A673 (cell line): ENCODE data around the gene FBXO21. TPM values are rescaled to one million over a fixed set of nuclear protein-coding genes. Genes with fewer than 3 reads are reported as not detected.

Experiments used
- BruUV-seq: library from RNA; stranded (reverse); fragments of 400-500 nt; replicated peaks from 2 replicates; lab custom pipeline; 2021; lab: Mats Ljungman, UMichigan
- CTCF ChIA-PET: fragments of 300-600 bp; sonication (Branson Sonifier 250); formaldehyde crosslinking; loops from one replicate; lab custom pipeline; 2022; ENCODE audit warnings: antibody characterized with exemption; lab: Charles Lee
- POLR2A ChIA-PET: fragments of 300-600 bp; sonication (Branson Sonifier 250); formaldehyde crosslinking; loops from one replicate; lab custom pipeline; 2022; ENCODE audit warnings: antibody characterized with exemption; ENCODE audit not compliant: low non-redundant PET; lab: Charles Lee
- DNase-seq: peaks from one replicate; pipeline ENCODE4 v3.0.0-alpha.2; 2015; ENCODE audit warnings: low spot score
- H3K27ac ChIP-seq: fragments of 200-600 bp; sonication (generic); 2 replicates; pipeline ENCODE4 v1.5.1; 2016; ENCODE audit warnings: mixed run types, low read depth, mild to moderate bottlenecking, mixed read lengths, antibody characterized with exemption, low read length; ENCODE audit not compliant: poor library complexity, severe bottlenecking
- H3K27me3 ChIP-seq: fragments of 200-600 bp; sonication (generic); replicated peaks from 2 replicates; pipeline ENCODE4 v1.6.1; 2017; ENCODE audit warnings: mixed run types, low read depth, mild to moderate bottlenecking, mixed read lengths, antibody characterized with exemption, low read length; ENCODE audit not compliant: insufficient read depth, poor library complexity
- H3K36me3 ChIP-seq: fragments of 200-600 bp; sonication (generic); 2 replicates; pipeline ENCODE4 v1.6.1; 2016; ENCODE audit warnings: mixed run types, mild to moderate bottlenecking, mixed read lengths, antibody characterized with exemption, low read length; ENCODE audit not compliant: insufficient read depth, poor library complexity, severe bottlenecking
- H3K4me1 ChIP-seq: fragments of 200-600 bp; sonication (generic); 2 replicates; pipeline ENCODE4 v1.6.1; 2017; ENCODE audit warnings: mixed run types, mild to moderate bottlenecking, mixed read lengths, antibody characterized with exemption, low read length; ENCODE audit not compliant: insufficient read depth, poor library complexity, severe bottlenecking
- H3K4me3 ChIP-seq: fragments of 200-600 bp; sonication (generic); 2 replicates; pipeline ENCODE4 v1.5.1; 2016; ENCODE audit warnings: low read depth, mixed run types, mild to moderate bottlenecking, mixed read lengths, low read length; ENCODE audit not compliant: poor library complexity, severe bottlenecking
- H3K9me3 ChIP-seq: fragments of 200-600 bp; sonication (generic); 2 replicates; pipeline ENCODE4 v1.6.1; 2016; ENCODE audit warnings: mixed run types, low read depth, mild to moderate bottlenecking, mixed read lengths, antibody characterized with exemption, low read length; ENCODE audit not compliant: poor library complexity, severe bottlenecking
- CTCF ChIP-seq: fragments of 300-800, 200-600 bp; sonication (generic); conservative IDR thresholded peaks from 2 replicates; pipeline ENCODE4 v1.5.1; 2017; ENCODE audit warnings: low read depth, mild to moderate bottlenecking, antibody characterized with exemption, low read length, moderate library complexity, mixed read lengths
- EZH2 ChIP-seq: fragments of 200-600 bp; sonication (generic); IDR thresholded peaks from 2 replicates; pipeline ENCODE4 v1.6.1; 2017; ENCODE audit warnings: borderline replicate concordance, low read depth, mild to moderate bottlenecking, mixed read lengths, antibody characterized with exemption, low read length; ENCODE audit not compliant: poor library complexity, severe bottlenecking
- intact Hi-C: fragments of 100-400 bp; cut with micrococcal nuclease; formaldehyde crosslinking; loops from one replicate; pipeline ENCODE4 v1.10.0; 2022; ENCODE audit not compliant: unreplicated experiment
- total RNA-seq: library from RNA; stranded (reverse); gene quantifications from 2 replicates; pipeline ENCODE4 v1.2.3, GENCODE V29; 2021

Gene FBXO21
- total RNA-seq, 1 experiment from 2014 or later: 45.4 TPM

- no peak overlapping the region for H3K4me3 ChIP-seq
- H3K9me3 ChIP-seq: no peaks in the 10 kb centered on the region
- H3K27ac ChIP-seq: no peak overlapping the region
- ChIA-PET CTCF (no interaction called here), POLR2A (no interaction called here)
- no peak for TF ChIP-seq EZH2
- no peak for TF ChIP-seq CTCF
- peak; percentile 42 for DNase-seq
- intact Hi-C loops: no loop called here
- BruUV-seq: no TSS peak
- H3K36me3 ChIP-seq: no peaks in the 10 kb centered on the region
- H3K4me1 ChIP-seq: peaks cover 10% of the 10 kb centered on the region
- H3K27me3 ChIP-seq: peaks cover 47% of the 10 kb centered on the region
These were observed 88.1 kb downstream of the FBXO21 start for GRCh38 chr12:117101953-117102799.

DNA sequence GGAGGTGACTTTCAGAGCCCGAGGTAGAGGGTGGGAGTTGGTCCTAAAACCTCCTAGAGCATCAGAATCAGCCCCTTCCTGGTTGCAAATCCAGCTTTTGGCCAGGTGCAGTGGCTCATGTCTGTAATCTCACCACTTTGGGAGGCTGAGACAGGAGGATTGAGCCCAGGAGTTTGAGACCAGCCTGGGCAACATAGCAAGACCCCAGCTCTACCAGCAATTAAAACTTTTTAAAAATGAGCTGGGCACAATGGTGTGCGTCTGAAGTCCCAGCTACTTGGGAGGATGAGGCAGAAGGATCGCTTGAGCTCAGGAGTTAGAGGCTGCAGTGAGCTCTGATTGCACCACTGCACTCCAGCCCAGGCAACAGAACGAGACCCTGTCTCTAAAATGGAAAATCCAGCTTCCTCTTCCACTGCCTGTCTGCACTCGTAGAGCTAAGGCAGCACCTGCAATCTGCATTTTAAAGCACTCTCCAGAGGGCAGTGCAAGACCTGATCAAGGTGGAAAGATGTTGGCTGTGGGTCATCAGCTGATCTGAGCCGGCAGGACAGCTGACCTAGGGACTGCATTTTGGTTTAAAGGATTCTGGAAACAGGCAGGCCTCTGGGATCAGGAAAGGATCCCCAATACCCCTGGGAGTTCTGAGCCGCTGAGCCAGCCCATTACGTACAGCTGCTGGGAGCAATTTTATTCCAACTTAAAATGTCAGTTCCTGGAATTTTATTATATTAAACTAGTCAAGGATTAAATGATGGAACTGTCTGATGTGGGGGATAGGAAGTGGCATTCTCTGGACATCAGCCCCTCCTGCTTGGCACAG lies 89.2 kb downstream of the FBXO21 start:
- Histone ChIP-seq H3K27me3 (peaks cover 58% of the 10 kb centered on the region), H3K36me3 (no peaks in the 10 kb centered on the region), H3K4me1 (peaks cover 10% of the 10 kb centered on the region), H3K9me3 (no peaks in the 10 kb centered on the region), H3K4me3 (no peak overlapping the region), H3K27ac (no peak overlapping the region)
- intact Hi-C loops: no loop called here
- ChIA-PET CTCF (interaction anchor here (0.6 kb wide), 1 partner anchor 13 kb away, joined by 3 read pairs; no protein-coding TSS in a partner anchor), POLR2A (no interaction called here)
- no peak for TF ChIP-seq EZH2
- DNase-seq: no peak
- no TSS peak for BruUV-seq

DNA sequence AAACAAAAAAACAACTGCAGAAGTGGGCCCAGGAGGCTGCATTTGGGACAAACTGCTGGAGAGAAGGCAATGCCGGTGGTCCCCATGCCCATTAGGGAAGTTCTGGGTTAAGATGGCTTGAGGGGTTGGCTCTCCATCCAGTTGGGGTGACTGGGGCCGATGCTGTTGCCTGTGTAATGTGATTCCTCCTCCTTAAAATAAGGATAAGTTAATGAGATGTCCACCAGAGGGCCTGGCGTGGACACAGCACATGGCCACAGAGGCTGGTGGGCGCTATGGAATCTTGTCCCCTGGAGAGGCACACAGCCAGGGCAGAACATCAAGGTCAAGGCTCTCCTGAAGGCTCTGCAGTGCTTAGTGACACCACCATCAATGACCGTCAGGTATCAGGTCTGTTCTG lies 90.0 kb downstream of the FBXO21 start:
- Histone ChIP-seq H3K36me3 (no peaks in the 10 kb centered on the region), H3K27me3 (peaks cover 66% of the 10 kb centered on the region), H3K27ac (no peak overlapping the region), H3K9me3 (no peaks in the 10 kb centered on the region), H3K4me3 (no peak overlapping the region), H3K4me1 (peaks cover 10% of the 10 kb centered on the region)
- BruUV-seq: no TSS peak
- POLR2A ChIA-PET: no interaction called here
- DNase-seq: no peak
- intact Hi-C loops: no loop called here
- TF ChIP-seq EZH2 (no peak), CTCF (0 out of 2 replicates have a peak, but pooled peaks have one; percentile 16)
- CTCF ChIA-PET: no interaction called here
